Heart left ventricle (tissue), 16 donors: ENCODE measurements around the gene KLHL26. TPM values are rescaled to one million over a fixed set of nuclear protein-coding genes. Genes with fewer than 3 reads are reported as not detected.
A peak's percentile ranks its signal among the peaks of the same experiment; 100 is the strongest.

Source experiments
- ATAC-seq, 4 donors: fragments of 200-7000 bp; cut with Tn5 transposase; one replicate each; pipeline ENCODE4 v1.9.1; 2020 to 2022; ENCODE audit warnings: moderate library complexity in 4 of 4, mild to moderate bottlenecking in 3 of 4, moderate number of reproducible peaks in 1 of 4
- DNase-seq, 5 donors: peaks; one replicate each; pipeline ENCODE4 v3.0.0-alpha.2; 2020
- H3K27ac ChIP-seq, 12 donors: fragments of 200-600 bp; sonication (generic) in 4 of 12; one replicate each; pipeline versions ENCODE4 v1.5.0 to v1.8.0; 2016 to 2022; ENCODE audit warnings: mild to moderate bottlenecking in 2 of 12
- H3K27me3 ChIP-seq, 9 donors: fragments of 200-600 bp; sonication (generic) in 2 of 9; one replicate each; pipeline versions ENCODE4 v1.5.1 to v1.8.0; 2016 to 2022; ENCODE audit warnings: mild to moderate bottlenecking in 3 of 9
- H3K36me3 ChIP-seq, 9 donors: fragments of 200-600 bp; sonication (generic) in 2 of 9; one replicate each; pipeline versions ENCODE4 v1.5.0 to v1.8.0; 2018 to 2022; ENCODE audit warnings: mild to moderate bottlenecking in 2 of 9
- H3K4me1 ChIP-seq, 12 donors: fragments of 200-600 bp; sonication (generic) in 4 of 12; one replicate each; pipeline versions ENCODE4 v1.5.0 to v1.8.0; 2016 to 2022; ENCODE audit warnings: mild to moderate bottlenecking in 3 of 12
- H3K4me3 ChIP-seq, 12 donors: fragments of 200-600 bp; sonication (generic) in 4 of 12; one replicate each; pipeline versions ENCODE4 v1.5.0 to v1.8.0; 2017 to 2022; ENCODE audit warnings: mild to moderate bottlenecking in 9 of 12, moderate library complexity in 4 of 12
- H3K9me3 ChIP-seq, 12 donors: fragments of 200-600 bp; sonication (generic) in 4 of 12; one replicate each; pipeline versions ENCODE4 v1.5.0 to v1.8.0; 2016 to 2022; ENCODE audit warnings: mild to moderate bottlenecking in 1 of 12
- CTCF ChIP-seq, 12 donors: fragments of 200-600 bp; sonication (generic) in 4 of 12; IDR thresholded peaks; one replicate each; pipeline versions ENCODE4 v1.5.0 to v1.8.0; 2018 to 2022; ENCODE audit warnings: antibody characterized with exemption in 12 of 12, mild to moderate bottlenecking in 5 of 12
- POLR2A ChIP-seq, 2 donors: fragments of 450-650 bp; IDR thresholded peaks; one replicate each; pipeline ENCODE4 v1.6.1; 2017; ENCODE audit warnings: antibody characterized with exemption in 2 of 2, mild to moderate bottlenecking in 2 of 2, moderate library complexity in 2 of 2
- WGBS, 4 donors: extraction: QIAGEN DNeasy Blood & Tissue Kit in 2 of 4; methylation state at CpG; one replicate each; pipeline versions ENCODE4 v1.1.5 to v1.1.7; 2013 to 2018; 5-methylcytosine and 5-hydroxymethylcytosine counted together
- intact Hi-C, 10 donors: fragments of 100-400 bp; cut with DNase I; formaldehyde crosslinking; loops; one replicate each; pipeline versions ENCODE4 v1.11.1 to v1.14.2; 2022
- polyA plus RNA-seq, 2 donors: library from polyadenylated mRNA; stranded (reverse); fragments of 200-250 nt; gene quantifications; one replicate each; pipeline ENCODE4 v1.2.3, GENCODE V29; 2013
- total RNA-seq, 9 donors: library from RNA; depleted of rRNA in 2 of 9; stranded (reverse); fragments of >200 nt in 2 of 9; fragmentation: NEBNext Ultra II Directional in 3 of 9; extraction: Animal tissue kit (Norgen Biotek cat#: 25700) in 3 of 9; gene quantifications; one replicate each; pipeline versions ENCODE4 v1.1.0 to v1.2.4, GENCODE V29; 2016 to 2023
- donor health status: ischemic (EF 13 %, LVEDD 7.1; RV severe dilation, severe dysfunction).
- donor health status: healthy with polysubstance abuse.
- donor health status: DM: no; HTN: yes; CAD: no.
- donor health status: DM: no; HTN: no; CAD: no.
- donor health status: ischemic (EF 25% LVEDD 6.9; RV normal size, moderate dysfunction).
- donor health status: ischemic (EF 25% LVEDD 5.7; RV mildly dilated, moderate dysfunction).
- donor health status: healthy.
- donor health status: DM: yes; HTN: yes; CAD: no.
- donor health status: ischemic (EF 35%, LVEDD 5.7; RV mildly dilated, moderate dysfunction).
- donor health status: nonischemic (EF 11% LVEDD 7.7; RV severe dilation, severe dysfunction).
- donor health status: DM: yes; HTN: yes; CAD: no.
- donor health status: PGD.
- donor health status: ischemic (EF 29% LVEDD 5.4; RV normal size, mild dysfunction).
- donor health status: nonischemic (EF 23%, LVEDD 6.1; RV moderate dilation, normal function).

KLHL26 gene
- total and polyA plus RNA-seq, 11 donors, result 2.8 to 11.4 (median 5.8) TPM

DNA sequence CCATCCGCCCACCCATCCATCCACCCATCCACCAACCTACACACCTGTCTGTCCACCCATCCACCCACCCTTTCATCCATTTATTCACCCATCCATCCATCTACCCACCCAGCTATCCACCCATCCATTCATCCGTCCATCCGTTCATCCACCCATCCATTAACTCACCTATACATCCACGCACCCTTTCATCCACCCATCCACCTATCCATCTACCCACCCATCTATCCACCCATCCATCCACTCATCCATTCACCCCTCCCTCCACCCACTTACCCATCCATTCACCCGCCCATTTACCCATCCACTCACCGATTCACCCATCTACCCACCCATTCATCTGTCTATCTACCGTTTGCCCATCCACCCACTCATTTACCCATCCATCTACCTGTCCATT is 17.6 kb downstream of the KLHL26 start:
- intact Hi-C loops, result loop anchor here in 1 of 10 donors (10.0 kb wide), 1 partner anchor 60 kb away; no protein-coding TSS in a partner anchor
- DNase-seq (no peak), ATAC-seq (no peak)
- H3K27me3 ChIP-seq, result no peaks in the 10 kb centered on the region
- H3K36me3 ChIP-seq, result no peaks in the 10 kb centered on the region
- TF ChIP-seq CTCF (IDR thresholded peaks at IDR 0.05) (no peak), POLR2A (IDR thresholded peaks at IDR 0.05) (no peak)
- peaks cover 3 to 59% (median 45%) of the 10 kb centered on the region in 12 donors for H3K4me1 ChIP-seq
- H3K4me3 ChIP-seq, result no peak overlapping the region
- WGBS, 4 donors, result 97 to 98% (median 97%) methylated on average over 7 of the region's 7 CpGs
- H3K9me3 ChIP-seq, result no peaks in the 10 kb centered on the region
- no peak overlapping the region for H3K27ac ChIP-seq

DNA sequence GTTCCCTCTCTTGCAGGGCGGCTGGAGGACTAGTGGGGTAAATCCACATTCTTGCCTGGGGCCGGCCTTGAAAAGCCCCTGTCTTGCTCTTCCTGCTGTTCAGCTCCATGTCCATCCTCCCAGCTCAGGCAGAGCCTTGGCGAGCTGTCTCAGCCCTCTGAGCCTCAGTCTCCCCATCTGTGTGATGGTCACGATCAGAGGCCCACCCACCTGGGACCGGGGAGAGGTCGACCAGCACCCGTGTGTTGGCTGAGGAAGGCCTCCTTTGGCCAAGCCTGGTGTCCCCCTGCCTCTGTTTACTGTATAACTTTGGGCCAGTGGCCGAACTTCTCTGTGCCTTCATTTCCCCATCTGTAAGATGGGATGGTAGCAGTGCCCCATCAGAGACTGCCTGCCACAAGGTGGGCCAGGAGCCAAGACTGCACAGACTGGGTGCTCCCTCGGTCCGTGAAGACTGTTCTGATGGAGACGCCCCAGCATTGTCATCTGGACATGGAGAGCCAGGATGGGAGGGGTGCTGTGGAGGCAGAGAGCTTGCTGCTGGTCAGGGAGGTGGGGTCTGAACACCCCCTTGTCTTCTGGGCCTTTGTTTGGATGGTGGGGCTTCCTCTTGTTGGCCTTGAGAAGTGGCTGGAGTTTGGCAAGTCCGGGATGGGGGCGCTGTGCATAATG is 18.5 kb downstream of the KLHL26 start:
- 94 to 96% (median 95%) methylated on average over 11 to 13 of the region's 13 CpGs for WGBS, 4 donors
- no peak for DNase-seq
- Histone ChIP-seq H3K4me1 (peaks cover 0 to 58% (median 43%) of the 10 kb centered on the region in 12 donors), H3K27me3 (no peaks in the 10 kb centered on the region), H3K27ac (no peak overlapping the region), H3K4me3 (no peak overlapping the region), H3K9me3 (no peaks in the 10 kb centered on the region), H3K36me3 (no peaks in the 10 kb centered on the region)
- TF ChIP-seq POLR2A (IDR thresholded peaks at IDR 0.05) (no peak), CTCF (IDR thresholded peaks at IDR 0.05) (no peak)
- intact Hi-C loops, result loop anchor here in 1 of 10 donors (10.0 kb wide), 1 partner anchor 61 kb away; no protein-coding TSS in a partner anchor
- no peak for ATAC-seq

- intact Hi-C loops, result loop anchor here in 1 of 10 donors (10.0 kb wide), 1 partner anchor 62 kb away; no protein-coding TSS in a partner anchor
- Histone ChIP-seq H3K27ac (peak overlapping the region in 6 of 12 donors; percentile 17 to 82 (median 31)), H3K36me3 (no peaks in the 10 kb centered on the region), H3K9me3 (no peaks in the 10 kb centered on the region), H3K4me1 (peaks cover 0 to 56% (median 37%) of the 10 kb centered on the region in 12 donors), H3K27me3 (no peaks in the 10 kb centered on the region), H3K4me3 (no peak overlapping the region)
- WGBS, 4 donors, result 72 to 86% (median 79%) methylated on average over 16 to 19 of the region's 19 CpGs
- TF ChIP-seq POLR2A (IDR thresholded peaks at IDR 0.05), result no peak
- TF ChIP-seq CTCF (IDR thresholded peaks at IDR 0.05), result no peak
- ATAC-seq (no peak), DNase-seq (no peak)
Measured at GRCh38 chr19:18656337-18657086, 19.7 kb downstream of the KLHL26 start.
